ENCODE measurements around the gene ARHGAP5.

The ARHGAP5 gene

GRCh38 chr14:32208490-32208889 is 131.4 kb downstream of the ARHGAP5 start:
- TF ChIP-seq TOX (CRISPR knock-in tag; IDR thresholded peaks at IDR 0.05; ENCODE audit: borderline replicate concordance) (no peak), ZNF8 (CRISPR knock-in tag; IDR thresholded peaks at IDR 0.05) (no peak), ZC3H10 (CRISPR knock-in tag; IDR thresholded peaks at IDR 0.05) (no peak), ZFP3 (CRISPR knock-in tag; IDR thresholded peaks at IDR 0.05) (no peak), OSR1 (CRISPR knock-in tag; IDR thresholded peaks at IDR 0.05) (no peak)
- TF ChIP-seq, protein P1, sequence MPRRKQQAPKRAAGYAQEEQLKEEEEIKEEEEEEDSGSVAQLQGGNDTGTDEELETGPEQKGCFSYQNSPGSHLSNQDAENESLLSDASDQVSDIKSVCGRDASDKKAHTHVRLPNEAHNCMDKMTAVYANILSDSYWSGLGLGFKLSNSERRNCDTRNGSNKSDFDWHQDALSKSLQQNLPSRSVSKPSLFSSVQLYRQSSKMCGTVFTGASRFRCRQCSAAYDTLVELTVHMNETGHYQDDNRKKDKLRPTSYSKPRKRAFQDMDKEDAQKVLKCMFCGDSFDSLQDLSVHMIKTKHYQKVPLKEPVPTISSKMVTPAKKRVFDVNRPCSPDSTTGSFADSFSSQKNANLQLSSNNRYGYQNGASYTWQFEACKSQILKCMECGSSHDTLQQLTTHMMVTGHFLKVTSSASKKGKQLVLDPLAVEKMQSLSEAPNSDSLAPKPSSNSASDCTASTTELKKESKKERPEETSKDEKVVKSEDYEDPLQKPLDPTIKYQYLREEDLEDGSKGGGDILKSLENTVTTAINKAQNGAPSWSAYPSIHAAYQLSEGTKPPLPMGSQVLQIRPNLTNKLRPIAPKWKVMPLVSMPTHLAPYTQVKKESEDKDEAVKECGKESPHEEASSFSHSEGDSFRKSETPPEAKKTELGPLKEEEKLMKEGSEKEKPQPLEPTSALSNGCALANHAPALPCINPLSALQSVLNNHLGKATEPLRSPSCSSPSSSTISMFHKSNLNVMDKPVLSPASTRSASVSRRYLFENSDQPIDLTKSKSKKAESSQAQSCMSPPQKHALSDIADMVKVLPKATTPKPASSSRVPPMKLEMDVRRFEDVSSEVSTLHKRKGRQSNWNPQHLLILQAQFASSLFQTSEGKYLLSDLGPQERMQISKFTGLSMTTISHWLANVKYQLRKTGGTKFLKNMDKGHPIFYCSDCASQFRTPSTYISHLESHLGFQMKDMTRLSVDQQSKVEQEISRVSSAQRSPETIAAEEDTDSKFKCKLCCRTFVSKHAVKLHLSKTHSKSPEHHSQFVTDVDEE (CRISPR knock-in tag; IDR thresholded peaks at IDR 0.05) = no peak
- no peak for ATAC-seq

Measured in SK-N-SH treated with all-trans-retinoic acid at 6 μM for 48 hours (cell line).